Panc1 (cell line): ENCODE measurements around the gene TMEM121. TPM values are rescaled to one million over a fixed set of nuclear protein-coding genes. Genes with fewer than 3 reads are reported as not detected.

Experiments used
- ATAC-seq: fragments of 200-7000 bp; cut with Tn5 transposase; 2 replicates; pipeline ENCODE4 v1.9.1; 2020; ENCODE audit warnings: mild to moderate bottlenecking, moderate library complexity
- BruUV-seq: library from RNA; stranded (reverse); fragments of 400-500 nt; replicated peaks from 2 replicates; lab custom pipeline; 2021; lab: Mats Ljungman, UMichigan
- CTCF ChIA-PET: fragments of 300-600 bp; sonication (Branson Sonifier 250); formaldehyde crosslinking; loops from one replicate; lab custom pipeline; 2022; ENCODE audit warnings: antibody characterized with exemption; lab: Charles Lee
- POLR2A ChIA-PET: fragments of 300-600 bp; sonication (Branson Sonifier 250); formaldehyde crosslinking; loops from one replicate; lab custom pipeline; 2022; ENCODE audit warnings: antibody characterized with exemption; lab: Charles Lee
- DNase-seq: peaks from one replicate; pipeline ENCODE4 v3.0.0-alpha.2; 2010; ENCODE audit warnings: low read depth, low spot score
- H3K27ac ChIP-seq: 2 replicates; pipeline ENCODE4 v1.5.1; 2011; ENCODE audit warnings: mild to moderate bottlenecking, low read length, inconsistent platforms
- H3K27me3 ChIP-seq: fragments of 200-500 bp; sonication (Bioruptor generic); 2 replicates; pipeline ENCODE4 v1.6.0; 2014; ENCODE audit warnings: low read length, inconsistent platforms; ENCODE audit not compliant: control insufficient read depth, insufficient read depth
- H3K36me3 ChIP-seq: fragments of 200-500 bp; sonication (Bioruptor generic); 2 replicates; pipeline ENCODE4 v1.5.1; 2014; ENCODE audit warnings: inconsistent platforms, mild to moderate bottlenecking, low read length, moderate library complexity; ENCODE audit not compliant: control insufficient read depth, insufficient read depth
- H3K4me1 ChIP-seq: 2 replicates; pipeline ENCODE4 v1.5.1; 2011; ENCODE audit warnings: inconsistent platforms, mild to moderate bottlenecking, low read length, moderate library complexity; ENCODE audit not compliant: control insufficient read depth, insufficient read depth
- H3K4me3 ChIP-seq, 2 experiments: 2 replicates each; pipeline ENCODE4 v1.5.1; 2011 to 2012; ENCODE audit warnings: low read depth in 2 of 2, low read length in 2 of 2, mild to moderate bottlenecking in 2 of 2, inconsistent platforms in 1 of 2, moderate library complexity in 1 of 2
- H3K9me3 ChIP-seq: fragments of 200-500 bp; sonication (Bioruptor generic); 2 replicates; pipeline ENCODE4 v1.5.1; 2014; ENCODE audit warnings: low read depth, mild to moderate bottlenecking, inconsistent platforms, low read length, moderate library complexity; ENCODE audit not compliant: control insufficient read depth, insufficient read depth
- CTCF ChIP-seq: fragments of 450-650 bp; IDR thresholded peaks from 2 replicates; pipeline ENCODE4 v1.5.1; 2017; ENCODE audit warnings: mild to moderate bottlenecking
- POLR2AphosphoS5 ChIP-seq: IDR thresholded peaks from 2 replicates; pipeline ENCODE4 v1.6.1; 2012; ENCODE audit warnings: mild to moderate bottlenecking, low read depth, low read length, moderate library complexity
- REST ChIP-seq, 2 experiments: IDR thresholded peaks; 2 replicates each; pipeline ENCODE4 v1.6.1; 2011 to 2012; ENCODE audit warnings: low read depth in 2 of 2, control low read depth in 1 of 2, low read length in 1 of 2, mild to moderate bottlenecking in 1 of 2, moderate library complexity in 1 of 2; ENCODE audit not compliant: insufficient read depth in 1 of 2
- SIN3A ChIP-seq: IDR thresholded peaks from 2 replicates; pipeline ENCODE4 v1.6.1; 2012; ENCODE audit warnings: low read depth, mild to moderate bottlenecking, low read length, moderate library complexity, borderline replicate concordance; ENCODE audit not compliant: insufficient read depth
- TCF7L2 ChIP-seq: IDR thresholded peaks from 2 replicates; pipeline ENCODE4 v1.6.1; 2011; ENCODE audit warnings: mild to moderate bottlenecking, low read depth, low read length, inconsistent platforms
- in situ Hi-C: cut with HindIII; loops from 2 replicates; pipeline ENCODE4 v1.10.0; 2016; ENCODE audit warnings: low sequenced_read_pairs, low pct_unique_long_range_greater_than_20kb
- intact Hi-C: fragments of 100-400 bp; cut with micrococcal nuclease; formaldehyde crosslinking; loops from one replicate; pipeline ENCODE4 v1.10.0; 2022; ENCODE audit not compliant: unreplicated experiment
- total RNA-seq: library from RNA; stranded (reverse); gene quantifications from one replicate; pipeline ENCODE4 v1.2.1, GENCODE V29; 2021; ENCODE audit not compliant: unreplicated experiment

The TMEM121 gene
- total RNA-seq, 1 experiment from 2014 or later = 4.6 TPM

GRCh38 chr14:105495101-105495989 lies 31.0 kb upstream of the TMEM121 start:
- H3K4me1 ChIP-seq = peaks cover 7% of the 10 kb centered on the region
- no peaks in the 10 kb centered on the region for H3K9me3 ChIP-seq
- CTCF ChIA-PET = no interaction called here
- intact Hi-C loops (no loop called here), in situ Hi-C loops (no loop called here)
- no peaks in the 10 kb centered on the region for H3K27me3 ChIP-seq
- DNase-seq (no peak), ATAC-seq (no peak)
- TF ChIP-seq SIN3A (no peak), TCF7L2 (no peak), POLR2AphosphoS5 (no peak), REST (IDR thresholded peaks at IDR 0.05; ENCODE audit: insufficient read depth in 1 of 2, low read depth in 2 of 2, low read length in 1 of 2) (no peak), CTCF (no peak)
- no peak overlapping the region for H3K27ac ChIP-seq
- no peak overlapping the region for H3K4me3 ChIP-seq
- no TSS peak for BruUV-seq
- POLR2A ChIA-PET = no interaction called here
- H3K36me3 ChIP-seq = no peaks in the 10 kb centered on the region

GRCh38 chr14:105495990-105496830 lies 30.2 kb upstream of the TMEM121 start:
- H3K4me3 ChIP-seq = no peak overlapping the region
- in situ Hi-C loops = no loop called here
- BruUV-seq = no TSS peak
- no peak for TF ChIP-seq POLR2AphosphoS5
- TF ChIP-seq SIN3A = no peak
- TF ChIP-seq TCF7L2 = no peak
- no peak for TF ChIP-seq CTCF
- TF ChIP-seq REST (IDR thresholded peaks at IDR 0.05; ENCODE audit: insufficient read depth in 1 of 2, low read depth in 2 of 2, low read length in 1 of 2) = no peak
- ATAC-seq (no peak), DNase-seq (no peak)
- H3K9me3 ChIP-seq = no peaks in the 10 kb centered on the region
- H3K36me3 ChIP-seq = no peaks in the 10 kb centered on the region
- intact Hi-C loops = no loop called here
- H3K27ac ChIP-seq = no peak overlapping the region
- no peaks in the 10 kb centered on the region for H3K27me3 ChIP-seq
- ChIA-PET POLR2A (interaction anchor here (0.6 kb wide), 1 partner anchor 126 kb away, joined by 3 read pairs; no protein-coding TSS in a partner anchor), CTCF (no interaction called here)
- peaks cover 7% of the 10 kb centered on the region for H3K4me1 ChIP-seq
